GM21526 (cell line): Measurements from ENCODE around the gene ABCG2.
"Not testable (repeated sequence)": the region's sequence is repeated elsewhere in the genome, so short reads cannot be mapped to it uniquely, and the experiment has no call there.

Source experiments
- ATAC-seq: cut with Tn5 transposase; IDR thresholded peaks from one replicate; pipeline ENCODE4 v1.9.1; 2021; ENCODE audit warnings: moderate library complexity; ENCODE audit not compliant: unreplicated experiment, low FRiP score

The ABCG2 gene

DNA sequence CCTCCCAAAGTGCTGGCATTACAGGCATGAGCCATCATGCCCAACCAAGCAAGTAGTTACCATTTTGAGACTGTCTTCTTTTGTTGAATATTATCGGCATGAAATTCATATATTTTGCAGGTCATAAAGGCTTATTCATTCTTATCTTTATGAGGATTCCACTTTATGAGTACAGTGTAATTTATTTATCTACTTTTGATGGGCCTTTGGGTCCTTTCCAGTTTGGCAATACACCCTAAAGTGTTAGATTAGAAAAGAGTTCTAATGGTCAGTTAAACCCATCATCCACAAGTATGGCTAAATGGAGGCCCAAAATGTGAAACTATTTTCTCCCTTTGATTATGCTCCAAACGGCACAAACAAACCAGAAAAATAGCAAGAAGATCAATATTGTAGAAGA lies 10.9 kb upstream of the ABCG2 start:
- ATAC-seq = no peak

DNA sequence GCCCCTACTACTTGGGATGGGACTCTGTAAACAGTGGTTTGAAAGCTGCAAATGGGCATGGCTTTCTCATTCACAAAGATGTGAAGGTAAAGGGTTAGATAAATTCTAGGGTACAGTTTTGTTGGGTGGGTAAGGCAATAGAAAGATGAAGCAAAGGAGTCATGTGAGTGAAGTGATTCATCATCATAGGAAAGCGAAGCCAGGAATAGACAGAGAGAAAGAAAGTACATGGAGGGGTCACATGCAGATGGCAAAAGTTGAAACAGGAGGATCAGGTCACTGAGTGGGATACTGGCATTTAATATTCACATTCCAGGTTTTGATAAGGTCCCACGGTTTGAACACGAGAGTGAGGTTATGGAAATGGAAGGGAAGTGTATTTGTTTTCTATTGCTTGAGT lies 8.2 kb upstream of the ABCG2 start:
- no peak for ATAC-seq

DNA sequence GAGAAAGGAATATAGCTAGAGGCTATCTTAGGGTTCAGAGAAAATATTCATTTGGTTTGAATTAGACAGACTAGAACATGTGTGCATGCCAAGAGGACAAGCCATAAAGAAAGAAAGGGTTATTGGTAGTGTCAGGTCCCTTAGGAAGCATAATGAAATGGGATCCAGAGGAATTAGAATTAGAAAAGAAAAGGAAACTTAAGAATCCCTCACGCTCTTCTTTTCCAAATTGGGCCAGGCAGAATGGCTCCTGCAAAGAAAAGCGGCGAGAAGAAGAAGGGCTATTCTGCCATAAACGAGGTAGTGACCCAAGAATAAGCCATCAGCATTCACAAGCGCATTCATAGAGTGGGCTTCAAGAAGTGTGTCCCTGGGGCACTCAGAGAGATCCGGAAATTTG lies 4.9 kb upstream of the ABCG2 start:
- no peak for ATAC-seq

DNA sequence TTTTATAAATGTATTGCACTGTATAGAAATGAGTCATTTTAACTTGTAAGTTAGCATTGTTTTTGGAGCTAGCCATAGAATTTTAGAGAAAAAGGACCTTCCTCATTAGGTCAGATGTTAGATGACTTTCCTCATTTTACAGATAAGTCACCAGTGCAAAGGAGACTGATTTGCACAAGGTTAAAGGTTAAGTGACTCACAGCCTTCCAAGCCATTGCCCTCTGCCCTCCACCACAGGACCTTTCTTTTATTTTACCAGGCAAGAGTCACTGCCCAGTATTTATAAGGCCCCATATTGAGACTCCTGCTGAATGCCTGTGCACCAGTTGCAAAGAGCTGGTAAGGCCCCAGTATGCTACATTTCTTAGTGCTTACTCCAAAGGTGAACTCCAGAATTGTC lies 4.2 kb upstream of the ABCG2 start:
- no peak for ATAC-seq

DNA sequence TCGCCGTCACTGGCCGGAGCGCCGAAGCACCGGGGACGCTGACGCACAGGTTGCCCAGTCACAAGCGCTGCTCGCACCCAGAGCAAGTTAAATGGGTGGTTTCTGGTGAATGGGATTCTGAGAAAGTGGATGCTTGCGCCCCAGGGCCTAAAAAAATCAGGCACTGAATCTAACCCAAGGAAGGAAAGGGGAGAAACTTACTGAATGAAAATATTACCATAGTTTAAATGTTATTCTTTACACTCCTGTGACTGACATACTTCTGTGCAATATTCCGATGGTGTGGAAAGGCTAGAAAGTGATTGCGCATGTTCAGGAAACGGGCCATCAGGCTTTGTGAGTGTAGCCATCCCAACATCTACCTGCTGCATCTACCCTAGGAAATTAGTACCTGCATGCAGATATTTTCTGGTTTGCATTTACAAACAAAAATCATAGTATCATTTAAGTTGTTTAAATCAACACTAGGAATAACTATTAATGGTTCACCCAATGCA lies 838 bp upstream of the ABCG2 start:
- peak; percentile 50 for ATAC-seq

DNA sequence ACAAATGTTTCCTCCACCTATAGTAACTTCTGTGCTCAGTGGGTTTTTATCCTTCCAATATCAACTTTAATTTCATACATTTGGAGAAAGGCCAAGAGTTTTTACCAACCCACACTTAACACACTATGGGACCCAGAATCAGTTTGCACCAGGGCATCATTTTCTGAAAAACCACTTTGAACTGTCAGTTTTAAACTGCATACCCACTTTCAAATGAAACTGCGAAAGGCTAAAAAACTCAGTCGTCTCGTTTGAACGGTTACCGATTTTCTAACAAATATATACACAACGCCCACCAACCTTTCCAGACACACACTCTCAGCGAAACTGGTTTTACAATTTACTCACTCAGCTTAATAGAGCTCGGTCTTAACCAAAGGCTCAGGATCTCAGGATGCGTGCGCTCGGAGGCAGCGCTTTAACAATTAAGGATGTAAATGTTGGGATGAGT lies 376 bp downstream of the ABCG2 start:
- peak; percentile 54 for ATAC-seq

DNA sequence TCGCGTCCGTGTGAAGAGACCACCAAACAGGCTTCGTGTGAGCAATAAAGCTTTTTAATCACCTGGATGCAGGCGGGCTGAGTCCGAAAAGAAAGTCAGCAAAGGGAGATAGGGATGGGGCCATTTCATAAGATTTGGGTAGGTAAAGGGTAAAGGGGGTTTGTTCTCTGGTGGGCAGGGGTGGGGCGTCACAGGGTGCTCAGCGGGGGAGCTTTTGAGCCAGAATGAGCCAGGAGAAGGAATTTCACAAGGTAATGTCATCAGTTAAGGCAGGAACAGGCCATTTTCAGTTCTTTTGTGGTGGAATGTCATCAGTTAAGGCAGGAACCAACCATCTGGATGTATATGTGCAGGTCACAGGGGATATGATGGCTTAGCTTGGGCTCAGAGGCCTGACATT lies 6.1 kb downstream of the ABCG2 start:
- not testable (repeated sequence) for ATAC-seq

DNA sequence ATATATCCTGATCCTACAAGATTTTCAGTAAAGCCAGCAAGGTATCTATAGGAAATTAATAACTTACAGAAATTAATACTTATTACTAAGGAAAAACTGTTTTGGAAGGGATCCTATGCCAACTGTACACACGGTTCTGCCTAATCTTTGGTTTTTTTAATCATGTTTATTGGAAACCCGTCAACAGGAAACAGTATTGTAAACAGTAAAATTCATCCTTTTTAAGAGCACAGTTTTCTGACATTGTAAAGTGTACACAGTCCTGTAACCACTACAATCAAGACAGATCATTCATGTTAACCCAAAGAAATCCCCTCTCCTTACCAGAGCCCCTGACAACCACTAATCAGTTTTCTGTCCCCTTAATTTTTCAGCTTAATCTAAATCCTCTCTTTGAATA lies 9.9 kb downstream of the ABCG2 start:
- ATAC-seq = no peak

DNA sequence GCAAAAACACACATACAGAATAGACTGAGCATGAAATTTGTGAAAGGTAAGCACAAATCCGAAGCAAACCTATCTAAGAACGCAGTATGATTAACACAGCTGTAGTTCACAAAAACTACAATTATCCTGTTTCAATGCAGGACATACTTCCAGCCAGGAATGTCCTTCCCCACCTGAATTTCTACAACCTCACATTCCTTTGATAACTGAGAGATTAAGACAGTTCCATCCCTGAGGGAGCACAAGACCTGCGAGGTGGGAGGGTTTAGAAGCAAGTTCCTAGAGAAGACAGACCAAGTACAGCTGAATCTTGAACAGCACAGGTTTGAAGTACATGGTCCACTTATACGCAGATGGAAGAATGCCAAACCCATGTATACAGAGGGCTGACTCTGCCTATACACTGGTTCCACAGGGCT lies 10.6 kb downstream of the ABCG2 start:
- ATAC-seq = no peak

DNA sequence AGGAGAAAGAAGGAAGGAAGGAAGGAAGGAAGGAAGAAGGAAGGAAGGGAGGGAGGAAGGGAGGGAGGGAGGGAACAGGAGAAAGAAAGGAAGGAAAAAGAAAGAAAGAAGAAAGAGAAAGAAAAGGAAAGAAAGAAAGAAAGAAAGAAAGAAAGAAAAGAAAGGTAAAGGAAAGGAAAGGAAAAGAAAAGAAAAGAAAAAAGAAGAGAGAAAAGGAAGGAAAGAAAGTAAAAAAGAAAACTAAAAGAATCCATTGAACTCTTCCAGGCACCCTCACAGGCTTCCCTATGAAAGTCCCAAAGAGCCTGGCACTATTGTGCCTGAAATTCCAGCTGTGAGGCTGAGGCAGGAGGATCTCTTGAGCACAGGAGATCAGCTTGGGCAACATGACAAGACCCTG lies 11.5 kb downstream of the ABCG2 start:
- no peak for ATAC-seq

DNA sequence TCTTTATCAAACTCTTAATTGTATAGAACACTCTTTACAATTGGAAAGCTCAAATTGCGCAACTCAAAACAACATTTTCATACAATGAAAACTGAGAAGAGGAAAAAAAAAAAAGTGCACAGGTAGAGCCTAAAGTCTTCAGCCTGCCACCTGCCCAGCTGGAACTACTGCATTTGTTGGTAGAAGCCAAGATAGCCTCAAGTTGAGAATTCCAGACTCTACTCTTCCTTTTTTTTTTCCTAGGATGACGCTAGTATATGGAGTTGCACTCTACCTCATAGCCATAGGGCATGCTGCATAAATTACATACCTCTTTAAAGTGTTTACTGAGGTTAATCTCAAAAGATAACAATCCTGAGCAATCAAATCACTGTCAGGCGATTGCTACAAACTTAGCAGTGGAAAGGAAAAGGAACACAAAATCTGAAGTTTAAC lies 13.6 kb downstream of the ABCG2 start:
- ATAC-seq = no peak

DNA sequence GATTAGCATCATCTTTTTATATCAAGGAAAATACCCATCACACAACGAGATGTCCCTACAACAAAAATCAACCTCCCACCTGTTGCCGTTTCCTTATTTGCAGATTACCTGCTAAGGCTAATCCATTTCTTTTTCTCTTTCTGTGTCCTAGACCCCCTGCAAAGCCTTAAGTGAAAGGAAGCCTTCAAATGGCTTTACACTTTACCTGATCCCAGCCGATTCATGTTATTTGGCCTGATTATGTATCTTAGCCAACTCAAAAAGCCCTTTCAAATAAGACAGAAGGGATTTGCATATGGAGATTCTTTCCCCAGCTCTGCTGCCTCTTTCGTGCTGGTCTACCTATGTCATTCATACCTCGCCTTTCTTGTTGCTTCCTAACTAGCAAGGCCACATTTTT lies 14.4 kb downstream of the ABCG2 start:
- no peak for ATAC-seq

DNA sequence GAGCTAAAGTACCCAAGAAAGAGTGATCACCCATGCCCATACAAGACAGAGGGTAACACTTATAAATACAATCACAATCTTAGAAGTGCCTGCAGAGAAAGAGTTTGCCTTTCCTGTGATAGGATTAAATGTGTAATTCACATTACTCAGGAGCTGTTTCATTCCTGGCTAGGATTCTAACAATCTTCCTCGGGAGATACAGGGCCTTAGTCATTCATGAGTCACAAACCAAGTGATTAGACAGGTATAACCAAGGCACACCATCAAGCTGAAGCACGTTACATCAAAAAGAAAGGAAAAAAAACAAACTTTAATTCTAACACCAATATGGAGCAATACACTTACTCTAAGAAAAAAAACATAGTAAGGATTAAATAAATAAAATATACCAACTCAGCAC lies 14.9 kb downstream of the ABCG2 start:
- no peak for ATAC-seq

DNA sequence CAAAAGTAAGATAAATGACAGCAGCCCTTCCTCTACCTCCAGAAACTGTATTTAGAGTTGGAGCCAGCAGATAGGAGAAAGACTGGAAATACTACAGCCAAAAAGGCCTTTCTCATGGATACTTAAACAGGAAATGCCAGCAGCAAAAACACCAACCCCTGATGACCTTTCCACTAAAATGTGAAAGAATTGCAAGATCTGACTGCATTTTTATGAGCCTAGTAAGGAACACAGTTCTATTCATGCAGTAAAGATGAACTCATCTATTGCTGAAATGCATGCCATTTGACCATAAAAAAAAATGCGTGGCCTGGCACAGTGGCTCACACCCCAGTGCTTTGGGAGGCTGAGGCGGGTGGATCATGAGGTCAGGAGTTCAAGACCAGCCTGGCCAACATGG lies 19.9 kb downstream of the ABCG2 start:
- ATAC-seq = no peak

DNA sequence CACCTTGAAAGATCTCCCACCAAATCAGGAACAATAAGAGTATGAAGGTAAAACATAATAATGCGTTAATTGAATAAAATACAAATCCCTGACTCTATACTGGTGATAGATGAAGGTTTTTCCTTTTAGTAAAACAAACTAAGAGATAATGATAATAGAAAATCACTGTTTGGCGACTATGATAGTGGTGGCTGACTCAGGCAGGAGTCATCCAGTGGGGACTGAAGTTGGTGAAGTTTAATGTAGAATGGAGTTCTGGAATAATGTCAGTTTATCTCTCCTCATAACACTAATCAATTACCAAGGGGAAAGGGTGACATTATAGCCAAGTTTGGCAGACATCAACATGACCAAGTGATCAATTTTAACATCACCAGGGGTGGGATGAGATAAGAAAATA lies 21.3 kb downstream of the ABCG2 start:
- ATAC-seq = no peak

DNA sequence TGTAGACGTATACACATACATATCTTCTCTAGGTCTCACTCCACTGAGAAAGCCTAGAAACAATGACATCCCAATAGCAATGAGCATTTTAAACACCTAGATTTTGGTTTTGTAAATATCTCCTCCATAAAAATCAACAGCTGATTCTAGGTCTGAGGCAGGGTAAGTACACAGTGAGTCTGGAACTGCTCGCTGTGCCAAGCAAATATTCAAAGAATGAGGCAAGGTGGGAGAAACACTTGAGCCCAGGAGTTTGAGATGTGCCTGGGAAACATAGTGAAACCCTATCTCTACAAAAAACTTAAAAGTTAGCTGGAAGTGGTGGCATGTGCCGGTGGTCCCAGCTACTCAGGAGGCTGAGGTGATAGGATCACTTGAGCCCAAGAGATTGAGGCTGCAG lies 22.2 kb downstream of the ABCG2 start:
- ATAC-seq = no peak

DNA sequence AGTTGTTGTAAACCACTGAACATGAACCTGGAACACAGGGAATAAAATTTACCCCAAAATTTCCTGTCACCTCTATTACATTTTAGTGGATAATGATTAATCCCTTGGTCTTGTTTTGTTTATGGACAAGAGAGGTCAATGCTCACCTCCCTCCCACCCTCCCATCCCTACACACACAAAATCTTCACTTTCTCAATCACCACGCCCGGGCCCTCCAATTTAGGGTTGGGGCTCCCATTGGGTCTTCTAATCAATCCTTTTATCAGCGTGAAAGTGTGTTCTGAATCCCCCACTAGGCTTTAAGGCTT lies 23.1 kb downstream of the ABCG2 start:
- no peak for ATAC-seq

DNA sequence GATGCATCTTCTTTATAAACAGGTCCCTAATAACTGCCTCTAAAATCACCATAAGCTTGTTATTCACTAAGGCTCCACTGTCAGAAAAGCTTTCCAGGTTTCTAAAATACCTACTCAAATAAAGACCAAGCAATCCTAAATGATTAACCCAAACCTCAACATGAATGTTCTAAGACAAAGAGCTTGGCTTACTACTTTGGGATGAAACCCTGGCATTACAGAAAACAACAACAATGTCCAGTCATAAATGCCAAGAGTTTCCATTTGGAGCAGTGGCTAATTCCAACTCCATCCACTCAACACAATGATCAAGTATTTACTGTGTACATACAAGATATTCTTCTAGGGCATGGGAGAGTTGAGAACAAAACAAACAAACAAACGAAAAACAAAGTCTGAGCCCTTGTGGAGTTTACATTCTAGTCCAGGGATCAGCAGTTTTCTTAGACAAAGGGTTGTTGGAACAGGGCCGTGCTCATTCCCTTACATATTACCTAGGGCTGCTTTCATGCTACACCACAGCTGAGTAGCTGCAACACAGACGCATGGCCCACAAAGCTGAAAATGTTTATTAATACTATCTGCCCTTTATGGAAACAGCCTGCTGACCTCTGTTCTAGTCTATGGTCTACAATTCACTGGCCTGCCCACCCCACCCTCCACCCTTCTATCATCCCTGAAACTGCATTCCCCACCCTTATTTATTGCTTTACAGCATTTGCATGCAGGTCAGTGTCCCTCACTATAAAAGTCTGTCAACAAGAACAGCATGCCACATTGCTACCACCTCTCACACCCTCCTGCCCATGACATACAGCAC lies 23.7 kb downstream of the ABCG2 start:
- ATAC-seq = no peak

DNA sequence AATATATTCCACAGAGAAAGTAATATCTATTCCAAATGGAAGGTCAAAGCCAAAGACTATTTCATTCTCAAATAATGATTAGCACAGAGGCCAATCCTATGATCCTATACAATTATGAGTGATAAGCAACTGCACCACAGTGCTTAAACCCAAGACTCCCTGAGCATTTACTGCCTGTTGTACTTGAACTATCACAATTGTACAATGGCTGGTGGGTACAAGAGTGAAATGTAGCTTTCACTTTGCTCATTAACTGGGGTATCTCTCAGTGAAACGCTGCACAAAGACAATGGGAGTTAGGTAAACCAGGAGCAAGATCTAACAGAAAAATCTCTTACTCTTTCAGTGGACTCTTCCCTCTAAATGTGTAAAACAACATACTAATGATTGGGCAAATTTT lies 24.3 kb downstream of the ABCG2 start:
- ATAC-seq = no peak

DNA sequence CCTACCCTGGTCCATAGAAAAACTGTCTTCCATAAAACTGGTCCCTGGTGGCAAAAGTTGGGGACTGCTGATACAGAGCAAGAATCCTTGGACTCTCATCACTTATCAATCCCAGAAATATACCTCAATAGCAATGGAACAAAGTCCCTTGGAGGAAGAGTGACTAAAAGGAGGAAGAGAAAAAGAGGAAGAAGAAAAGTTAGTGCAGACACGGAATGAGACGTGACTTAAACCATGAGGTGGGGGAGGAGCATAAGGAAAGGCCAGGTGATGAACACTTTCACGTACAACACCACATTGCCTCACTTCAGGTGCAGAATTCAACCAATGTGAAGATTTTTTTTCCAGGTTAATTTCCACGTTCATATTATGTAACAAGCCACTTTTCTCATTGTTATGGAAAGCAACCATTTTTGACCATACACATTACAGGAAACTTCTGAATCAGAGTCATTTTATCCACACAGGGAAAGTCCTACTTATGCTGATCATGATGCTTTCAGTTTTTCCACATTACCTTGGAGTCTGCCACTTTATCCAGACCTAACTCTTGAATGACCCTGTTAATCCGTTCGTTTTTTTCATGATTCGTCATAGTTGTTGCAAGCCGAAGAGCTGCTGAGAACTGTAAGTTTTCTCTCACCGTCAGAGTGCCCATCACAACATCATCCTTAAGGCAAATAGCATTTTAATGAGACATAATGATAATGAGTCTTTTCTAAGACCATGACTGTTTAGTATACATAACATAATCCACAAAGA lies 27.7 kb downstream of the ABCG2 start:
- no peak for ATAC-seq

DNA sequence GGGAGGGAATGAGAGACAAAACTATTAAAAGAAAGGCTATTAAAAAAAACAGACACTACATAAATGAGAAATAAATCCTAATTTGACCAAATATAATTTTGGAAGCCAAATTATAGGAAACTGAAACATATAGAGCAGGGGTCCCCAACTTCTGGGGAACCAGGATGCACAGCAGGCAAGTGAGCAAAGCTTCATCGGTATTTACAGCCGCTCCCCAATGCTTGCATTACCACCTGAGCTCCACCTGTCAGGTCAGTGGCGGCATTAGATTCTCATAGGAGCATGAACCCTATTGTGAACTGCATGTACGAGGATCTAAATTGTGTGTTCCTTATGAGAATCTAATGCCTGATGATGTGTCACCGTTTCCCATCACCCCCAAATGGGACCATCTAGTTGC lies 28.4 kb downstream of the ABCG2 start:
- ATAC-seq = no peak

DNA sequence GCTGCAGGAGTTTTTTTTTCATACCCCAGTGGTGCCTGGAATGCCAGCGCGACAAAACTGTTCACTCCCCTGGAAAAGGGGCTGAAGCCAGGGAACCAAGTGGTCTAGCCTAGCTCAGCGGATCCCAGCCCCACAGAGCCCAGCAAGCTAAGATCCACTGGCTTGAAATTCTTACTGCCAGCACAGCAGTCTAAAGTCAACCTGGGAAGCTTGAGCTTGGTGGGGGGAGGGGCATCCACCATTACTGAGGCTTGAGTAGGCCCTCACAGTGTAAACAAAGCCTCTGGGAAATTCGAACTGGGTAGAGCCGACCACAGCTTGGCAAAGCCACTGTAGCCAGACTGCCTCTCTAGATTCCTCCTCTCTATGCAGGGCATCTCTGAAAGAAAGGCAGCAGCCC lies 36.2 kb downstream of the ABCG2 start:
- not testable (repeated sequence) for ATAC-seq
